Stimulated activated CD4-positive, alpha-beta T cell treated with anti-CD3 and anti-CD28 coated beads, Interleukin-1b, Interleukin-23, amount 100 ng/mL, for 48 hours (primary cell): Measurements from ENCODE around the gene RFX4.

Experiments used
- DNase-seq: peaks from one replicate; pipeline ENCODE4 v3.0.0-alpha.2; 2020

Gene RFX4

DNA sequence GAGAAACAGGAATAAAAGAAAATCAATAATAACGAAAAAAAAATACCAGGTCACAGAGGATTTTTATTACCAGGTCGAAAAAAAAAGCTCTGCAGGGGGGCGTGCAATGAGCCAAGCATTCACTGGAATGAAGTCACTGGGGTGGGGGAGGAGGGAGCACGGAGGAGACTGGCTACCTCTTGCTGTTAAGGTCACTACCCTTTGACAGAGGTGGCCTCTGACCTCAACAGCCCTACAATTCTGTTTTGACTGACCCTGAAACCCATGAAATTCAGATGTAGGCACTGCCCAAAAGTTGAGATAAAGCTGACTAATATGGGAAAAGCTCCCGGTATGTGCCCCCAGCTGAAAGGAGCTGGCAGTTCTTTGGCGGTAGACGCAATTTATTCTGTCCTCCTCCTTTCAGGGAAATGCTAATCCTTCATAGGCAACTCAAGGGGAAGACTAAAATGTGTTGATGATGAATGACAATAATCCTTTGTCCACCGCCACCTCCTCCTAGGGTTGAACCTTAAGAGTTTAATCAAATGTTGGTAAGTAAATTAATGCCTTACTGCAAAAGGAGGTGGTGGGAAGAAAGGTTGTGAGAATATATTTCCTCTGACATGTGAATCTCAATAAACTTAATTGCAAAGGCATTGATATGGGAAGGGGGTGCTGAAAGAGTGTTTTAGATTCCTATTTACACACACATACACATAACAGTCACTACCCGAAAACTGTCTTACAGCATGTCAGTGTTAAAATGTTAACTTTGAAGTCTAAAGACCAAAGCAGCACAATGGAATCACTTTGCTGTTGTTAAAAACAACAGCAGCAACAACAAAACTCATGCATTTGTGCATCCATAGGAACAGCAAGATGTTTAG is 185.4 kb downstream of the RFX4 start:
- no peak for DNase-seq

DNA sequence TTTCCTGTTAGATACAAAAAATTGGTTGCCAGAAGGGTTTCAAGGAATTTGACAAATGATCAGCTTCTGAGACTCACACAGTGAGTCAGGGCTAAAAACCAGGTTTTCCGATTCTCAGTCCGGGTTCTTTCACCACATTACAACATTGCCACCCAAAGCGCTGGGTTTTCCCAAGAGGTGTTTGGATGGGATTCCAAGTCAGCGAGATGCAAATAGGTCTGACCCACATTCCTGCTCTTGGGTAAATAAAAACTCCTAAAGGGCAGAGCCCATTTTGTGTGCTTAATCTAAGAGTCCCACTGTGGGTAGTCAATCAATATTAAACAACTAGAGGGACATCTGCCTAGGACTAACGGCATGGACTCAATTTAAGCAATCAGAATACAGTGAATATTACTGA is 186.3 kb downstream of the RFX4 start:
- no peak for DNase-seq

- DNase-seq = no peak
These were observed 186.7 kb downstream of the RFX4 start for GRCh38 chr12:106769546-106769945.

DNA sequence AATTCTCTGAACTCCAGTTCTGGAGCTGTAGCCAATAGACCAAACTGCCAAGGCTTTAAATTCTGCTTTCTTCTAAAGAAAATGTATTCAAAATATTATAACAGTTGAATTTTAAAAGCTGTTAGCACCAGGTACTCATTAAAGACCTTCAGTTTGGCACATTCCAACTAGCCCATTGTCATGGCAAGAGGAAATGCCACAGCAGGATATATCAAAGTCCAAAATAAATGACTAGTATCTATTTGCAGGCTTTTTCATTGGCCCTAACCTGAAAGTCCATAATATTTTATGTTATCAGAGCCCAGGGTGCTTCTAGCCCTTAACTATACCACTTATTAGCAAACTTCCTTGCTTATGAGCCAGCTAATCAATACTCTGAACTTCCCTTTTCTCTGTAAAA is 188.6 kb downstream of the RFX4 start:
- no peak for DNase-seq

GRCh38 chr12:106773286-106774004 is 190.6 kb downstream of the RFX4 start:
- no peak for DNase-seq

GRCh38 chr12:106774005-106774807 is 191.4 kb downstream of the RFX4 start, which contains the start of gene RIC8B:
TSS of gene RIC8B (plus strand) at chr12:106774682. CDS start at chr12:106774746, 64 bp downstream.
- peak; percentile 85 for DNase-seq

- no peak for DNase-seq
These were observed 192.2 kb downstream of the RFX4 start for GRCh38 chr12:106774808-106775524.

DNA sequence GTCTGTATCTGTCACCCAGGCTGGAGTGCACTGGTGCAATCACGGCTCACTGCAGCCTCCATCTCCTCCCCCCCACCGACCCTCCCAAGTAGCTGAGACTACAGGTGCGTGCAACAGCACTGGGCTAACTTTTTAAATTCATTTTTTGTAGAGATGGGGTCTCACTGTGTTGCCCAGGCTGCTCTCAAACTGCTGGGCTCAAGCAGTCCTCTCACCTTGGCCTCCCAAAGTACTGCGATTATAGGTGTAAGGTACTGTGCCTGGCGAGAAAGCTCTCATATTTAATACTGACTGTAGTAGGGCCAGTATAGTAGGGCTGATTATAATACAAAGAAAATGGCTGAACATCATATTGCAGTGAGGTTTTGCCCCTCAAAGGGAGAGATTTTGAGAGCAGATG is 194.1 kb downstream of the RFX4 start:
- DNase-seq = no peak

DNA sequence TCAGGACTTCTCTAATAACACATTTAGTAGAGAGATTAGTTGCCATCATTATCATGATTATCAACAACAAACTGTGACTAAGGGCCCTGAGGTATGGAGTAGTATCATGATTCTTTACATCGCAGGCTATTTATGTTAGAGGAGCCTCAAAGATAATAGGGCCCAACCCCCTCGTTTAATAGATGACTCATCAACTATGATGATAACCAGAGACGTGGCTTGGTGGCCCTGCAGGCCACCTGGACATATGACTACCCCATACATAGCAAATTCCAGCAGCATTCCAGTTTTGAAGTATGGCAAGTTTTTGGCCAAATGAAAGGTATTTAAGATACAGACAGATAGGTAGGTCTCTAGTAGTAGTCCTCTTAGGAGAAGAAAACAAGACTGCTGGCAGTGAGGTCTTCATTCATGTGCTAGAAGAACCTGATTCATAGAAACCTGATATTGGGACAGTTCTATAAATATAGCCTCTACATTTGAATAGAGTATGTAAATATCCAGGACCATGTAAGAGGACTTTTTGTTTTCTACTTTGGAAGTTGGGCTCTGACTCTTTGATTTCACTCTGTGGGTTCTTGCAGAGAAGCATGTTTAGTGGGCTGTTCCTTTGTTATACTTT is 197.3 kb downstream of the RFX4 start:
- DNase-seq = no peak

DNA sequence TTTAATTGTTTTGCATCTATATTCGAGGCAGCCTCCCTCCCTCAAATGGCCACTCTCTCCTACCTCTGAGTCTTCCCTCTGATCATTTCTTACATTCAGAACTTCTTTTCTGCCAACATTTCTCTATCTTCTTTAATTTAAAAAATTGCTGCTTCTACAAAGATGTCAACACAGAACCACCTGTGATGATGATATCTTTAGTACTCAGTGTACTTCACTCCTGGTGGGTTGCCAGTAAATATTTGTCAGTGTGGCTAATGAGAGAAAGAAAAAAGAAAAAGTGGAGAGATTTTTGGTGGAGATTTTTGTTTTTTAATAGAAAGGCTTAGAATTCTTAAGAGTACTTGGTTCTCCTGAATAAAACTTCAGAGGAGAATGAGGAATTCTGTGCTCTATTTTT is 199.8 kb downstream of the RFX4 start:
- no peak for DNase-seq

DNA sequence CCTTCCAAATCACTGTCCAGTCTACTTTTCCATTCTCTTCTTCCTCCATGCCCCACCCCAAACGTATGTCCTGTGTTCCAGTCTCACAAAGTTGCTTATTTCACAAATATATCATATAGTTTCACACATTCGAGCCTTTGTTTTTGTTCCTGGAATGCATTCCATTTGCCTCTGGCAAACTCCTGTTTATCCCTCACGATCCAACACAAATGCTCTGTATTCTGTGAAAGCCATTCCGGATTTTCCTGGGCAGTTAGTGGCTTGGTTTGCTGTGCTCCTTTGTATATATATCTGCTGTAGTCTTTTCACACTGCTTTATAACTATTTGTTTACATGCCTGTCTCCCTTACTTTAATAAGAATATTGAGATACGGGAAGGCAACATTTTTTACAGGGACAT is 200.7 kb downstream of the RFX4 start:
- no peak for DNase-seq

DNA sequence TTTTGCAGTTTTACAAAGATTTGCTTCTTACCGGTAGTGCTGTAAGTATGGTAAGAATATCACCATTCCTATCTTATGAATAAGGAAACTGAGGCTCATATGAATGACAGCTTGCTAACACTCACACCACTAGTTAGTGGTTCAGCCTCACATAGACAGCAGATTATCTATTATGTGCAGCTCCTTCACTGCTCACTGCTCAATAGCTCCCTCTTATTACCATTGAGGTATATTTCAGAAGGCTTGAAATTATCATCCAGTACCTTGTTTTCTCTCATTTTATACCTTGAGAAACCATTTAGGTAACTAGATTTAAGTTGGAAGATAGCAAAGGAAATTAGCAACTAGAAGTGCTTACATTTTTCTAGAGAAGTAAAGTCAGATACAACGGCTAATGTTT is 207.2 kb downstream of the RFX4 start:
- DNase-seq = no peak

DNA sequence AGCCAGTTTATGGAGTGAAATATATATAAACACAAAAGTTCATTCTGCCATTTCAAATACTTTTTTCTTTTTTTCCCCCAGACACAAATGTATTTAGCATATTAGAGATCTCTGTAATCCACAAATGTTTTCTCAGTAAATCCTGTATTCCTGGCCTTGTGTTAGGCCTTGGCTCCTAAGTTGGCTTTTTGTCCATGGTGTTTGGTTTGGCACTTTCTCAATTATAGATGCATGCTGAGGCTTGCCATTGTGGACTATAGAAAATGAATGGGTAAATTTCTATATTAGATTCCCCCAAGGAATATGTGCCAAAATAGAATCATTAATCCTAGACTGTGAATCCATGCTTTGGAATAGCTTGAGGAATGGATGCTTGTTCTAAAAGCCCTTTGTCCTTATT is 208.7 kb downstream of the RFX4 start:
- no peak for DNase-seq

GRCh38 chr12:106794369-106794768 is 211.6 kb downstream of the RFX4 start:
- no peak for DNase-seq

DNA sequence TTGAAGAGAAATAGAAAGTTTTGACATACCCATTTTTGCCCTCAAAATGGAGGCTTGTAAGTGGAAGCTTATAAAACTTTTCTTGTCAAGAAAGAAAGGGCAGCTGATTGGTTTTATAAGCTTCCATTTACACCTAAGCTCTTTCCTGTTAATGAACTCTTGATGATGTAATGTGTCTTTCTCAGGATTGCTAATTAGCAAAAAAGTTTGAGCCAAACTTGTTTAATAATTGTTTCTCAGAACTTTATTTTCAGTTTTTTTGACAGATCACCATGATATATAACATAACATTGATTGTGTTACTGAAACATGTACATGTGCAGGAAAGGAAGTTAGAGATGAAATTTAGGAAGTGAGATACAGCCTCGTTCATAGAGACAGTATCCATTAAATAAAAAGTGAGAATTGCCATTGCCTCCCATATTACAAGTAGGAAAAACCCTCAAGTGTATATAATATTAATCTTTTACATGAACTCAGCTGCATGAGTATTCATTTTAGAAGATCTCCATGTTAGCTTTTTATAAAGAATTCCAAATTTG is 218.4 kb downstream of the RFX4 start:
- DNase-seq = no peak

GRCh38 chr12:106801830-106802533 is 219.2 kb downstream of the RFX4 start:
- DNase-seq = no peak

- DNase-seq = no peak
These were observed 221.9 kb downstream of the RFX4 start for GRCh38 chr12:106804668-106805067.
